Fibroblast of skin of scalp (primary cell): ENCODE data around the gene MEOX2.

Source experiments
- DNase-seq: peaks from one replicate; pipeline ENCODE4 v3.0.0-alpha.2; 2013

MEOX2 gene

GRCh38 chr7:15609287-15609686, 77.2 kb downstream of the MEOX2 start:
- DNase-seq: no peak

GRCh38 chr7:15607529-15608210, 78.8 kb downstream of the MEOX2 start:
- peak; percentile 38 for DNase-seq

GRCh38 chr7:15606561-15606960, 79.9 kb downstream of the MEOX2 start:
- DNase-seq: no peak

- DNase-seq: no peak
Measured at GRCh38 chr7:15604166-15604565, 82.3 kb downstream of the MEOX2 start.

GRCh38 chr7:15603124-15603523, 83.4 kb downstream of the MEOX2 start:
- DNase-seq: peak; percentile 38

GRCh38 chr7:15602236-15602635, 84.2 kb downstream of the MEOX2 start:
- peak; percentile 49 for DNase-seq

- no peak for DNase-seq
Measured at GRCh38 chr7:15601175-15601574, 85.3 kb downstream of the MEOX2 start.

GRCh38 chr7:15600298-15600697, 86.2 kb downstream of the MEOX2 start:
- no peak for DNase-seq

- DNase-seq: no peak
Measured at GRCh38 chr7:15594461-15594860, 92.0 kb downstream of the MEOX2 start.

GRCh38 chr7:15593382-15593781, 93.1 kb downstream of the MEOX2 start:
- no peak for DNase-seq

GRCh38 chr7:15586266-15586665, 100.2 kb downstream of the MEOX2 start:
- DNase-seq: no peak

GRCh38 chr7:15584575-15584974, 101.9 kb downstream of the MEOX2 start:
- DNase-seq: no peak

GRCh38 chr7:15582773-15583172, 103.7 kb downstream of the MEOX2 start:
- DNase-seq: no peak

GRCh38 chr7:15581352-15581951, 105.0 kb downstream of the MEOX2 start:
- no peak for DNase-seq

- DNase-seq: no peak
Measured at GRCh38 chr7:15580604-15581351, 105.7 kb downstream of the MEOX2 start.

- no peak for DNase-seq
Measured at GRCh38 chr7:15577600-15577999, 108.9 kb downstream of the MEOX2 start.

GRCh38 chr7:15571301-15571878, 115.1 kb downstream of the MEOX2 start:
- DNase-seq: peak; percentile 80

- no peak for DNase-seq
Measured at GRCh38 chr7:15567652-15568051, 118.8 kb downstream of the MEOX2 start.

- DNase-seq: no peak
Measured at GRCh38 chr7:15567036-15567435, 119.4 kb downstream of the MEOX2 start.

- DNase-seq: no peak
Measured at GRCh38 chr7:15566476-15566875, 120.0 kb downstream of the MEOX2 start.

- peak; percentile 49 for DNase-seq
Measured at GRCh38 chr7:15561835-15562234, 124.6 kb downstream of the MEOX2 start, which contains the start of gene AGMO. Gene AGMO, minus strand, starts transcription at chr7:15562015.
